PC-3 (cell line): ENCODE results near the gene LCE3D. TPM values are rescaled to one million over a fixed set of nuclear protein-coding genes. Genes with fewer than 3 reads are reported as not detected.
"Not testable (repeated sequence)": the region's sequence is repeated elsewhere in the genome, so short reads cannot be mapped to it uniquely, and the experiment has no call there.

ENCODE experiments used
- ATAC-seq: fragments of 200-7000 bp; cut with Tn5 transposase; 2 replicates; pipeline ENCODE4 v1.9.1; 2020; ENCODE audit warnings: mild to moderate bottlenecking, moderate library complexity
- BruUV-seq: library from RNA; stranded (reverse); fragments of 400-500 nt; replicated peaks from 2 replicates; lab custom pipeline; 2021; lab: Mats Ljungman, UMichigan
- CTCF ChIA-PET: fragments of 300-600 bp; sonication (Branson Sonifier 250); formaldehyde crosslinking; loops from one replicate; lab custom pipeline; 2022; ENCODE audit warnings: antibody characterized with exemption; lab: Charles Lee
- POLR2A ChIA-PET: fragments of 300-600 bp; sonication (Branson Sonifier 250); formaldehyde crosslinking; loops from one replicate; lab custom pipeline; 2022; ENCODE audit warnings: antibody characterized with exemption; ENCODE audit not compliant: unreplicated experiment; lab: Charles Lee
- DNase-seq: peaks from one replicate; pipeline ENCODE4 v3.0.0-alpha.2; 2015
- H2AFZ ChIP-seq: fragments of 300-600 bp; sonication (generic); 2 replicates; pipeline ENCODE4 v1.6.0; 2016; ENCODE audit warnings: antibody characterized with exemption, low read length
- H3F3A ChIP-seq: fragments of 300-600 bp; sonication (generic); one replicate; pipeline ENCODE4 v1.6.0; 2017; ENCODE audit warnings: antibody characterized with exemption, low read length, control low read depth, mild to moderate bottlenecking; ENCODE audit not compliant: unreplicated experiment
- H3K27ac ChIP-seq: fragments of 300-600 bp; sonication (generic); 2 replicates; pipeline ENCODE4 v1.5.1; 2016; ENCODE audit warnings: mild to moderate bottlenecking, low read length
- H3K27me3 ChIP-seq: fragments of 300-600 bp; sonication (generic); 2 replicates; pipeline ENCODE4 v1.6.1; 2016; ENCODE audit warnings: low read length, mixed read lengths
- H3K36me3 ChIP-seq: fragments of 300-600 bp; sonication (generic); 2 replicates; pipeline ENCODE4 v1.6.1; 2016; ENCODE audit warnings: low read depth, mixed run types, low read length, mixed read lengths
- H3K4me1 ChIP-seq: fragments of 300-600 bp; sonication (generic); 2 replicates; pipeline ENCODE4 v1.5.1; 2016; ENCODE audit warnings: low read length; ENCODE audit not compliant: insufficient read depth
- H3K4me2 ChIP-seq: fragments of 300-600 bp; sonication (generic); 2 replicates; pipeline ENCODE4 v1.6.0; 2016; ENCODE audit warnings: low read length
- H3K4me3 ChIP-seq: fragments of 300-600 bp; sonication (generic); 2 replicates; pipeline ENCODE4 v1.5.1; 2016; ENCODE audit warnings: mild to moderate bottlenecking, low read length, mixed read lengths
- H3K79me2 ChIP-seq: fragments of 300-600 bp; sonication (generic); 2 replicates; pipeline ENCODE4 v1.6.1; 2017; ENCODE audit warnings: low read length, mixed read lengths
- H3K9ac ChIP-seq: fragments of 300-600 bp; sonication (generic); 2 replicates; pipeline ENCODE4 v1.6.0; 2016; ENCODE audit warnings: mild to moderate bottlenecking, low read length
- H3K9me2 ChIP-seq: fragments of 300-600 bp; sonication (generic); replicated peaks from 2 replicates; pipeline ENCODE4 v1.6.1; 2016; ENCODE audit warnings: mixed run types, low read length, mixed read lengths
- H3K9me3 ChIP-seq: fragments of 300-600 bp; sonication (generic); 2 replicates; pipeline ENCODE4 v1.6.1; 2016; ENCODE audit warnings: low read length, mixed read lengths
- H4K20me1 ChIP-seq: fragments of 300-600 bp; sonication (generic); 2 replicates; pipeline ENCODE4 v1.6.1; 2016; ENCODE audit warnings: low read length, mixed read lengths
- EZH2 ChIP-seq: fragments of 300-600 bp; sonication (generic); IDR thresholded peaks from one replicate; pipeline ENCODE4 v1.6.1; 2017; ENCODE audit warnings: antibody characterized with exemption, mild to moderate bottlenecking, low read length; ENCODE audit not compliant: unreplicated experiment
- EZH2phosphoT487 ChIP-seq: fragments of 300-600 bp; sonication (generic); IDR thresholded peaks from 2 replicates; pipeline ENCODE4 v1.6.1; 2018; ENCODE audit warnings: mild to moderate bottlenecking, antibody characterized with exemption, low read length, borderline replicate concordance
- intact Hi-C: fragments of 100-400 bp; cut with micrococcal nuclease; formaldehyde crosslinking; loops from 2 replicates; pipeline ENCODE4 v1.9.0; 2023
- total RNA-seq: library from RNA; depleted of rRNA; stranded (reverse); fragments of >200 nt; gene quantifications from 2 replicates; pipeline ENCODE4 v1.2.3, GENCODE V29; 2014
- TF ChIP-seq, protein P1 (sequence below): fragments of 300-600 bp; sonication (generic); conservative IDR thresholded peaks from 2 replicates; pipeline ENCODE4 v1.5.1; 2017; ENCODE audit warnings: antibody characterized with exemption, low read depth, mild to moderate bottlenecking, low read length

The LCE3D gene
- total RNA-seq, 1 experiment from 2014 or later = not detected

DNA sequence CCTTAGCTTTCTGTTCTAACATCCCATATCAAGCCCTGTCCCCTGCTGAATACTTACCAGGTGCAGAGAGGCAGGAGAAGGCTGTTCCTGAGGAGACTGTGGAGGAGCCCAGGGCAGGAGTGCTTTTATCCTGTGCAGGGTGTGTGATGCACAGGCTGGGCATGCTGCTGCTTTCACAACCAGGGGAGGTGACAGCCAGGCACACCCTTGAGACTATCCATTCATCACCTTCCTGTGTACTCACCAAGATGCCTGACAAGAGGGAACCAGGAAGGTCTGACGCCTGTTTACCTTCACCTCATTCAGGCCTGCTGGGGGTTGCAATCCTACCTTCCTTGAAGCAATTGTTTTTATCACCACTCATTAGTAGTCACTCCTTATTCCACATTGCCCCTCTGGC is 13.6 kb downstream of the LCE3D start, which contains the start of gene LCE3E:
TSS of gene LCE3E (minus strand) at position 100 of the 400 bp plus-strand sequence. CDS start 572 bp downstream, outside the sequence.
- no peak for TF ChIP-seq EZH2phosphoT487
- TF ChIP-seq, protein P1, sequence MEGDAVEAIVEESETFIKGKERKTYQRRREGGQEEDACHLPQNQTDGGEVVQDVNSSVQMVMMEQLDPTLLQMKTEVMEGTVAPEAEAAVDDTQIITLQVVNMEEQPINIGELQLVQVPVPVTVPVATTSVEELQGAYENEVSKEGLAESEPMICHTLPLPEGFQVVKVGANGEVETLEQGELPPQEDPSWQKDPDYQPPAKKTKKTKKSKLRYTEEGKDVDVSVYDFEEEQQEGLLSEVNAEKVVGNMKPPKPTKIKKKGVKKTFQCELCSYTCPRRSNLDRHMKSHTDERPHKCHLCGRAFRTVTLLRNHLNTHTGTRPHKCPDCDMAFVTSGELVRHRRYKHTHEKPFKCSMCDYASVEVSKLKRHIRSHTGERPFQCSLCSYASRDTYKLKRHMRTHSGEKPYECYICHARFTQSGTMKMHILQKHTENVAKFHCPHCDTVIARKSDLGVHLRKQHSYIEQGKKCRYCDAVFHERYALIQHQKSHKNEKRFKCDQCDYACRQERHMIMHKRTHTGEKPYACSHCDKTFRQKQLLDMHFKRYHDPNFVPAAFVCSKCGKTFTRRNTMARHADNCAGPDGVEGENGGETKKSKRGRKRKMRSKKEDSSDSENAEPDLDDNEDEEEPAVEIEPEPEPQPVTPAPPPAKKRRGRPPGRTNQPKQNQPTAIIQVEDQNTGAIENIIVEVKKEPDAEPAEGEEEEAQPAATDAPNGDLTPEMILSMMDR = no peak
- TF ChIP-seq EZH2 = no peak
- Histone ChIP-seq H3K36me3 (no peaks in the 10 kb centered on the region), H3F3A (no peaks in the 10 kb centered on the region), H3K79me2 (no peaks in the 10 kb centered on the region), H3K27me3 (no peaks in the 10 kb centered on the region), H3K4me1 (no peaks in the 10 kb centered on the region), H3K4me2 (no peak within 1 kb of the TSS), H3K9ac (no peak within 1 kb of the TSS), H3K27ac (no peak within 1 kb of the TSS), H2AFZ (no peak within 1 kb of the TSS), H3K4me3 (no peak within 1 kb of the TSS), H3K9me3 (peaks cover 16% of the 10 kb centered on the region; the same call in 1 of the 2 replicates), H4K20me1 (no peaks in the 10 kb centered on the region), H3K9me2 (no peaks in the 10 kb centered on the region)
- ChIA-PET POLR2A (no interaction called here), CTCF (no interaction called here)
- ATAC-seq (no peak), DNase-seq (peak; percentile 0)
- BruUV-seq = no TSS peak
- intact Hi-C loops = no loop called here

- Histone ChIP-seq H3K4me1 (no peaks in the 10 kb centered on the region), H3K4me2 (no peak overlapping the region), H3F3A (no peaks in the 10 kb centered on the region), H3K9ac (no peak overlapping the region), H3K27ac (no peak overlapping the region), H3K36me3 (no peaks in the 10 kb centered on the region), H3K79me2 (no peaks in the 10 kb centered on the region), H4K20me1 (no peaks in the 10 kb centered on the region), H3K9me3 (peaks cover 16% of the 10 kb centered on the region; the same call in 1 of the 2 replicates), H3K4me3 (no peak overlapping the region), H2AFZ (no peak overlapping the region), H3K9me2 (no peaks in the 10 kb centered on the region), H3K27me3 (no peaks in the 10 kb centered on the region)
- no TSS peak for BruUV-seq
- TF ChIP-seq, protein P1 = no peak
- TF ChIP-seq EZH2phosphoT487 = no peak
- no peak for TF ChIP-seq EZH2
- CTCF ChIA-PET = no interaction called here
- ATAC-seq = no peak
- DNase-seq = peak; percentile 1
- intact Hi-C loops = no loop called here
- POLR2A ChIA-PET = no interaction called here
These were observed 14.6 kb downstream of the LCE3D start for GRCh38 chr1:152565535-152566215.

GRCh38 chr1:152565115-152565514 is 15.2 kb downstream of the LCE3D start:
- Histone ChIP-seq H3K9me3 (peaks cover 10% of the 10 kb centered on the region; the same call in 1 of the 2 replicates), H3K36me3 (no peaks in the 10 kb centered on the region), H3K9me2 (no peaks in the 10 kb centered on the region), H3K27me3 (no peaks in the 10 kb centered on the region), H2AFZ (no peak overlapping the region), H3F3A (no peaks in the 10 kb centered on the region), H3K9ac (no peak overlapping the region), H3K79me2 (no peaks in the 10 kb centered on the region), H4K20me1 (no peaks in the 10 kb centered on the region), H3K4me1 (no peaks in the 10 kb centered on the region), H3K4me3 (no peak overlapping the region), H3K4me2 (no peak overlapping the region), H3K27ac (no peak overlapping the region)
- TF ChIP-seq, protein P1 = no peak
- no peak for TF ChIP-seq EZH2phosphoT487
- TF ChIP-seq EZH2 = no peak
- no peak for ATAC-seq
- DNase-seq = no peak
- CTCF ChIA-PET = no interaction called here
- BruUV-seq = no TSS peak
- intact Hi-C loops = no loop called here
- POLR2A ChIA-PET = no interaction called here

GRCh38 chr1:152548358-152548757 is 32.0 kb downstream of the LCE3D start:
- POLR2A ChIA-PET, H3K4me2 ChIP-seq, H3K9ac ChIP-seq, H4K20me1 ChIP-seq, BruUV-seq, H3K79me2 ChIP-seq, H3K4me1 ChIP-seq, DNase-seq, CTCF ChIA-PET, H2AFZ ChIP-seq, H3K36me3 ChIP-seq, intact Hi-C loops, H3K27me3 ChIP-seq, H3K4me3 ChIP-seq, H3F3A ChIP-seq, H3K9me3 ChIP-seq, ATAC-seq, H3K27ac ChIP-seq, H3K9me2 ChIP-seq: not testable (repeated sequence)
